ENCODE measurements around the gene KIAA1755.

KIAA1755 gene

GRCh38 chr20:38238829-38239228 is 21.7 kb downstream of the KIAA1755 start:
- Histone ChIP-seq H3K9me2 (replicated peaks; ENCODE audit: low read depth, low read length) (no peaks in the 10 kb centered on the region), H3K27me3 (ENCODE audit: insufficient read depth, low read length, poor library complexity, severe bottlenecking) (no peaks in the 10 kb centered on the region), H3K4me1 (ENCODE audit: insufficient read depth, low read length, poor library complexity, severe bottlenecking) (no peaks in the 10 kb centered on the region), H3K36me3 (ENCODE audit: insufficient read depth, low read length) (no peaks in the 10 kb centered on the region), H3F3A (ENCODE audit: low read depth) (no peaks in the 10 kb centered on the region), H4K20me1 (ENCODE audit: insufficient read depth, low read length, poor library complexity, severe bottlenecking) (no peaks in the 10 kb centered on the region), H3K9ac (ENCODE audit: low read depth, low read length, poor library complexity, severe bottlenecking) (no peak overlapping the region), H3K4me2 (ENCODE audit: low read depth, low read length, poor library complexity, severe bottlenecking) (no peak overlapping the region), H3K9me3 (ENCODE audit: insufficient read depth, low read depth, low read length) (peaks cover 24% of the 10 kb centered on the region; the same call in 1 of the 2 replicates), H2AFZ (ENCODE audit: low read length) (no peak overlapping the region), H3K4me3 (ENCODE audit: low read length, poor library complexity, severe bottlenecking) (no peak overlapping the region), H3K79me2 (ENCODE audit: insufficient read depth, low read length) (no peaks in the 10 kb centered on the region)
- TF ChIP-seq CTCF (conservative IDR thresholded peaks at IDR 0.05; ENCODE audit: low read length) (no peak), EZH2phosphoT487 (IDR thresholded peaks at IDR 0.05; ENCODE audit: borderline replicate concordance) (no peak)

GRCh38 chr20:38237381-38237780 is 23.2 kb downstream of the KIAA1755 start:
- TF ChIP-seq EZH2phosphoT487 (IDR thresholded peaks at IDR 0.05; ENCODE audit: borderline replicate concordance) = no peak
- TF ChIP-seq CTCF (conservative IDR thresholded peaks at IDR 0.05; ENCODE audit: low read length) = no peak
- Histone ChIP-seq H3K4me2 (ENCODE audit: low read depth, low read length, poor library complexity, severe bottlenecking) (no peak overlapping the region), H3K79me2 (ENCODE audit: insufficient read depth, low read length) (no peaks in the 10 kb centered on the region), H3K27me3 (ENCODE audit: insufficient read depth, low read length, poor library complexity, severe bottlenecking) (no peaks in the 10 kb centered on the region), H3K4me1 (ENCODE audit: insufficient read depth, low read length, poor library complexity, severe bottlenecking) (no peaks in the 10 kb centered on the region), H3F3A (ENCODE audit: low read depth) (no peaks in the 10 kb centered on the region), H3K9ac (ENCODE audit: low read depth, low read length, poor library complexity, severe bottlenecking) (no peak overlapping the region), H3K9me3 (ENCODE audit: insufficient read depth, low read depth, low read length) (peaks cover 14% of the 10 kb centered on the region; the same call in 1 of the 2 replicates), H3K36me3 (ENCODE audit: insufficient read depth, low read length) (no peaks in the 10 kb centered on the region), H2AFZ (ENCODE audit: low read length) (no peak overlapping the region), H3K4me3 (ENCODE audit: low read length, poor library complexity, severe bottlenecking) (no peak overlapping the region), H3K9me2 (replicated peaks; ENCODE audit: low read depth, low read length) (no peaks in the 10 kb centered on the region), H4K20me1 (ENCODE audit: insufficient read depth, low read length, poor library complexity, severe bottlenecking) (no peaks in the 10 kb centered on the region)

GRCh38 chr20:38231531-38232121 is 28.9 kb downstream of the KIAA1755 start:
- Histone ChIP-seq H3K4me3 (ENCODE audit: low read length, poor library complexity, severe bottlenecking) (no peak overlapping the region), H3K9me2 (replicated peaks; ENCODE audit: low read depth, low read length) (no peaks in the 10 kb centered on the region), H3K9ac (ENCODE audit: low read depth, low read length, poor library complexity, severe bottlenecking) (no peak overlapping the region), H3K36me3 (ENCODE audit: insufficient read depth, low read length) (no peaks in the 10 kb centered on the region), H3K9me3 (ENCODE audit: insufficient read depth, low read depth, low read length) (no peaks in the 10 kb centered on the region), H3F3A (ENCODE audit: low read depth) (no peaks in the 10 kb centered on the region), H2AFZ (ENCODE audit: low read length) (no peak overlapping the region), H3K4me1 (ENCODE audit: insufficient read depth, low read length, poor library complexity, severe bottlenecking) (no peaks in the 10 kb centered on the region), H3K27me3 (ENCODE audit: insufficient read depth, low read length, poor library complexity, severe bottlenecking) (no peaks in the 10 kb centered on the region), H3K79me2 (ENCODE audit: insufficient read depth, low read length) (no peaks in the 10 kb centered on the region), H3K4me2 (ENCODE audit: low read depth, low read length, poor library complexity, severe bottlenecking) (no peak overlapping the region), H4K20me1 (ENCODE audit: insufficient read depth, low read length, poor library complexity, severe bottlenecking) (no peaks in the 10 kb centered on the region)
- TF ChIP-seq EZH2phosphoT487 (IDR thresholded peaks at IDR 0.05; ENCODE audit: borderline replicate concordance) = no peak
- TF ChIP-seq CTCF (conservative IDR thresholded peaks at IDR 0.05; ENCODE audit: low read length) = no peak
